Retinal pigment epithelial cell (primary cell): ENCODE measurements around the gene DNASE1L3.

ENCODE experiments used
- DNase-seq: peaks from one replicate; pipeline ENCODE4 v3.0.0-alpha.2; 2010; ENCODE audit warnings: low read depth
- H3K4me3 ChIP-seq: 2 replicates; pipeline ENCODE4 v1.5.1; 2011; ENCODE audit warnings: mild to moderate bottlenecking, low read length, control low read depth, moderate library complexity
- CTCF ChIP-seq: conservative IDR thresholded peaks from 2 replicates; pipeline ENCODE4 v1.5.1; 2011; ENCODE audit warnings: low read depth, low read length, control low read depth, inconsistent platforms

Gene DNASE1L3

DNA sequence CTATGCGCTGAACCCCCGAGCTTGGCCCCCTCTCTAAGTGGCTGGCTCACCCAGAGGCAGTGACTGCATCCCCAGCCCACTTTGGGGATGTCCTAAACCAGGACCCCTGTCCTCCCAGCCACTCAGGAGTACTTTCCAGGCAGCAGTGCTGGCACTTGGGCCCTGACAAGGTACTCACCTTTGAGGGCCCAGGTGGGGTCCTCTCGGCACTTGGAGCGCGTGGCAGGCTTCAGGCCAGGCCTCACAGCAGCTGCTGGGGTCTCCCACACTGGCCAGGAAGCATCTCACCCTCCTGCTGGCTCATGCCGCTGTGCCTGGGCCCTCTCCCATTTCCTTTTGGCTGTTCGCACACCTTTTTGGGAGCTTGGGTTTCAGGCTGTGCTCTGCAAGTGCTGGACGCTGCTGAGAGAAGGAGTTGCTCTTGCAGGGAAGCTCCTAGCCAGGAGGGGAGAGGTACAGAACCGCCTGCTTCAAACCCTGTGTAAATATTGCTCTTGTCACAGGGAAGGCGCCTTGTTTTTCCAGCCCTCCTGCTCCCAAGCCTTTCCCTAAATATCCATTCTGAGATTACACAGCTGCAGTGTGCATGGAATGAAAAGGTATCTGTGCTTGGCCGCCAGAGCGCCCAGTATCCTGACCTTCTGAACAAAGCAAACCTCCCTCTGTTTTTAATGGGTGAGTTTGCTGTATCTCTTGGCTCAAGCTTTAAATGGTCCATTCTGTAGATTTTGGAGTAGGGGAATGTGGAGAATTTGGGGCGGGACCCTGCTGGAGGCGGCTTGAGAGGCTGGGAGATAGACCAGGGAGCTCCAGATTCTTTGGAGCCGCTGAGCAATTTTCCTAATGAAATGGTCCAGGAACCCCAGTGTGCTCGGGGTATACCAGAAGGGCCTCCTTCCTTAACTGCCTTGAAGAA lies 45.6 kb downstream of the DNASE1L3 start:
- H3K4me3 ChIP-seq = no peak overlapping the region
- no peak for DNase-seq
- TF ChIP-seq CTCF = no peak

DNA sequence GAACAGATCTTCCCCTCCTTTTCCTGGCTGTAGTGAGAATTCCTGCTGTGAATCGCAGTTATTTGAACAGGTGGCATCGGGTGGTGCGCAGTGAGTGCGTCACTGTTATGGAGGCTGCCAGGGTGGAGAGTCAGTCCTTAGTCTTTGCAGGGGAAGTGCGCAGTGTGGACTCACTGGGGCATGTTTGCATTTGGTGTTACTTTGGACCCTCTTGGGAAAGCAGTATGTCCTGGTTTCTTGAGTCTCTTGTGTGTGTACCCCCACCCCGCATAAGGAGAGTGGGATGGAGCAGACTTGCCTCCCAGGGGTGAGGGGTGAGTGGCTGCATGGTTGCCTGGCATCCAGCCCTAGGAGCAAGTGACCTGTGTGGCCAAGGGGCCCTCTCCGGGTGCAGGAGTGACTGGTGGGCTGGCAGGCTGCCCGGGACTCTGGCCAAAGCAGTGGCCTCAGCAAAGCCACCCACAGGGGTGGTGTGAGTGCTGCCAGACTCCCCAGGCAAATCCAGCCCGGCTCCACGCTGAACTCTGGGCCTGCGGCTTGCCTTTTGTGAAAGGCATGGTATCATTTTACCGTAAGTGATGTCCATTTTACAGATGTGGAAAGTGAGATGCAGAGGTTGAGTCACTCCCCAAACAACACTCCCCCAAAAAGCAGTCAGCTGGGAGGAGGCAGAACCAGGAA lies 46.4 kb downstream of the DNASE1L3 start:
- TF ChIP-seq CTCF = no peak
- no peak overlapping the region for H3K4me3 ChIP-seq
- DNase-seq = no peak

DNA sequence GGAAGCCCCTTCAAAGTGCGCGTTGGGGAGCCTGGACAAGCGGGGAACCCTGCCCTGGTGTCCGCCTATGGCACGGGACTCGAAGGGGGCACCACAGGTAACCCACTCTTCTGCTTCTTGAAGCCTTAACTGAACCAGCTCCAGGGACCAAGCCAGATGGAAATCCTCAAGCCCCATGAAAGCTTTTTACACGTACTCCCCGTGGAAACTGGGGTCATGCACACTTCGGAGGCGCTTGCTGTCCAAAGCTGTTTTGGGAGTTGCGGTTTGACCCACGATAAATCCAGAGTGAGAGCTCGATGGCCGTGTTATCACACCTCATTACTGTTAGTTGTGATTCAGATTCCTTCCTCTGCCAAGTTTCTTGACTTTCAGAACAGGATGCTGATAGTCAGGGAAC lies 47.5 kb downstream of the DNASE1L3 start:
- no peak for DNase-seq
- TF ChIP-seq CTCF = no peak
- H3K4me3 ChIP-seq = no peak overlapping the region

DNA sequence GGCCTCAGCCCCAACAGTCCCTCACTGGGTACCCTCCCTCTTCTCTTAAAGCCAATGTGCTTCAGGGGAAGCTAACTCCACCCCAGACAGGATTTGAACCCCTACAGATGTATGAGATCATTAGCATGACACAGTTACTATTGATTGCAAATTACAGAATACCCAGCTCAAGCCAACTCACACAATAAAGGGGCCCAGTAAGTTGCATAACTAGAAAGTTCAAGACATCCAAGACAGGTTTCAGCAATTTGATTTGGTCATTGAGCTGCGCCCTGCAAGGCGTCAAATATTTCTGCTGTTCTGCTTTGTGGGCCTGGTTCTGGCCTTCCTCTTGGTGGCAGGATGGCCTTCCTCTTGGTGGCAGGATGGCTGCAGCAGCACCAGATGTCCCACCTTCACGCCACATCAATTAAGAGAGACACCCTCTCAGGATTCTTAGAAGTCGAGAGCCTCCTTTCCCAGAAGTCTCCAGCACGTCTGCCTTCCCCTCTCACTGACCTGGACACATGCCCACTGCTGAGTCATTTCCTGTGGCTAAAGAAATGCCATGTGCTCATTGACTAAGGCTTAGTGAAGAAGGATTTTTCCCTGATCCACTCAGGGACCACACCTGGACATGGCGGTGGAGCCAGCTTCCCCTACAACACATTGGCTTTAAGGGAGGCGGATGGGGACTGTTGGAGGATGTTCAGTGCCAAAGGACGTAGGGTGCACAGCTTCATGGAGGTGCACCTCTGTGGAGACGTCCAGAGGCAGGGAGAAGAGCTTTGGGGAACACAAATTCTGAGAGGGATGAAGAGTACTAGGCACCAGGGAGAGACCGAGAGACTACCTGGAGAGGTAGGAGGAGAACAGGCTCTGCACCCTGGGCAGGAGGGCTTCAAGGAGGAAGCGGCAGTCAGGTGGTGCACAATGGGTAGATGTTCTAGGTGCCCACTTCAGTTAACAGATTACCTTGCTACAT lies 49.1 kb downstream of the DNASE1L3 start:
- no peak overlapping the region for H3K4me3 ChIP-seq
- TF ChIP-seq CTCF = no peak
- DNase-seq = peak; percentile 78

- no peak for DNase-seq
- no peak overlapping the region for H3K4me3 ChIP-seq
- TF ChIP-seq CTCF = no peak
These were observed 50.4 kb downstream of the DNASE1L3 start for GRCh38 chr3:58160399-58160798.

DNA sequence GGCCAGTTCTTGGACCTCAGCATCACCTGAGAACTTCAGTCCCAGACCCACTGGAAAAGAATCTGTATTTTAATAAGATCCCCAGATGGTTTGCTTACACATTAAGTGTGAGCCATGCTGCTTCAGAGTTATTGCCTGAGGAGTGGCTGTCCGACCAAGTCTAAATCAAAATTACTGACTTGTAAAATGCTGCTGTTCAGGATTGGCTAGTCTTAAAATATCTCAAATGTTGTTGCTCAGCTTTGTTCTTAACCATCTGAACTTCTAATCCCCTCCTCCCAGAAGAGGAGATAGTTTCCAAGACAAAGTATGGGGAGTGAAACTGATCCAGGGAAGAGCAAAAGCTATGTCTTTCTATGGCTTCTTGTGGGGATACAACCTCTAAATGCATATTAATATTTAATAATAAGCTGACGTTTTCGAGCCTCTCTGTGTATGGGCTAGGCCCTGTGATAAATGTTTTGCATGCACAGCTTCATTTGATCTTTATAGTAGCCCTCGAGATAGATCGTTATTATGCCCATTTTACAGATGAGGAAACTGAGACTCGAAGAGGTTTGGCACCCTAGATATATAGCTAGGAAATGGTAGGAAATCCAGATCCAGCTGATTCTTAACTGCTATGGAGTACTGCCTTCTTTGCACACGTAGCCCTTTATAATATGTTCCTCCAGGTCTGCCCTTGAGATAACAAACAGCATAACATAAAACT lies 52.2 kb downstream of the DNASE1L3 start:
- H3K4me3 ChIP-seq = no peak overlapping the region
- no peak for DNase-seq
- TF ChIP-seq CTCF = no peak
